IMR-90 (cell line): ENCODE results near the gene STX5. TPM values are rescaled to one million over a fixed set of nuclear protein-coding genes. Genes with fewer than 3 reads are reported as not detected.

Experiments used
- ATAC-seq: fragments of 200-7000 bp; cut with Tn5 transposase; 2 replicates; pipeline ENCODE4 v1.9.1; 2020; ENCODE audit warnings: low read depth, mild to moderate bottlenecking, moderate library complexity
- BruUV-seq: library from RNA; stranded (reverse); fragments of 400-500 nt; replicated peaks from 2 replicates; lab custom pipeline; 2021; lab: Mats Ljungman, UMichigan
- CTCF ChIA-PET: fragments of 300-600 bp; formaldehyde crosslinking; extraction: SDS; loops from one replicate; lab custom pipeline; 2021; ENCODE audit warnings: antibody characterized with exemption; lab: Yijun Ruan, JAX
- POLR2A ChIA-PET: fragments of 300-600 bp; sonication (Branson Sonifier 250); formaldehyde crosslinking; loops from one replicate; lab custom pipeline; 2022; ENCODE audit warnings: antibody characterized with exemption; ENCODE audit not compliant: unreplicated experiment; lab: Charles Lee
- DNase-seq: peaks from one replicate; pipeline ENCODE4 v3.0.0; 2013
- H2AFZ ChIP-seq: replicated peaks from 2 replicates; pipeline ENCODE3; 2013; ENCODE audit warnings: low read length, mild to moderate bottlenecking; ENCODE audit not compliant: poor library complexity
- H2AK5ac ChIP-seq: 2 replicates; pipeline ENCODE4 v1.6.1; 2013; ENCODE audit warnings: low read depth, low read length, inconsistent platforms
- H2AK9ac ChIP-seq: replicated peaks from 2 replicates; pipeline ENCODE3; 2013; ENCODE audit warnings: mild to moderate bottlenecking, low read depth, low read length, moderate library complexity; ENCODE audit not compliant: poor library complexity
- H2BK120ac ChIP-seq: 2 replicates; pipeline ENCODE4 v1.6.1; 2013; ENCODE audit warnings: low read depth, low read length, inconsistent platforms
- H2BK15ac ChIP-seq: 3 replicates; pipeline ENCODE4 v1.6.1; 2013; ENCODE audit warnings: low read depth, low read length, inconsistent platforms
- H2BK20ac ChIP-seq: 2 replicates; pipeline ENCODE4 v1.6.1; 2013; ENCODE audit warnings: low read depth, mild to moderate bottlenecking, inconsistent platforms, low read length, moderate library complexity
- H2BK5ac ChIP-seq: 2 replicates; pipeline ENCODE4 v1.6.1; 2013; ENCODE audit warnings: mild to moderate bottlenecking, low read depth, low read length, inconsistent platforms; ENCODE audit not compliant: poor library complexity, severe bottlenecking
- H3K14ac ChIP-seq: replicated peaks from 2 replicates; pipeline ENCODE4 v1.6.1; 2013; ENCODE audit warnings: low read depth, low read length, inconsistent platforms
- H3K18ac ChIP-seq: 2 replicates; pipeline ENCODE4 v1.6.1; 2013; ENCODE audit warnings: low read depth, low read length, control low read depth
- H3K23ac ChIP-seq: 2 replicates; pipeline ENCODE4 v1.6.1; 2013; ENCODE audit warnings: low read depth, low read length, inconsistent platforms
- H3K27ac ChIP-seq: 2 replicates; pipeline ENCODE4 v1.5.1; 2013; ENCODE audit warnings: mild to moderate bottlenecking, control low read depth, low read length; ENCODE audit not compliant: insufficient read depth
- H3K27me3 ChIP-seq: 2 replicates; pipeline ENCODE4 v1.6.1; 2013; ENCODE audit warnings: low read length; ENCODE audit not compliant: control insufficient read depth, insufficient read depth
- H3K36me3 ChIP-seq: 2 replicates; pipeline ENCODE4 v1.6.1; 2013; ENCODE audit warnings: low read length, mixed read lengths; ENCODE audit not compliant: control insufficient read depth, insufficient read depth
- H3K4ac ChIP-seq: 2 replicates; pipeline ENCODE4 v1.6.1; 2013; ENCODE audit warnings: low read depth, low read length, inconsistent platforms
- H3K4me1 ChIP-seq: 2 replicates; pipeline ENCODE4 v1.6.1; 2013; ENCODE audit warnings: low read length, mixed read lengths; ENCODE audit not compliant: control insufficient read depth, insufficient read depth
- H3K4me2 ChIP-seq: 2 replicates; pipeline ENCODE4 v1.6.1; 2013; ENCODE audit warnings: low read depth, mild to moderate bottlenecking, control low read depth, low read length, moderate library complexity
- H3K4me3 ChIP-seq: 2 replicates; pipeline ENCODE4 v1.5.1; 2013; ENCODE audit warnings: low read depth, mild to moderate bottlenecking, control low read depth, low read length, moderate library complexity; ENCODE audit not compliant: insufficient read depth
- H3K56ac ChIP-seq: 2 replicates; pipeline ENCODE4 v1.6.1; 2013; ENCODE audit warnings: low read length, inconsistent platforms; ENCODE audit not compliant: insufficient read depth; ENCODE audit errors: extremely low read depth
- H3K79me1 ChIP-seq, 2 experiments: 2 replicates each; pipeline ENCODE4 v1.6.1; 2013; ENCODE audit warnings: low read length in 2 of 2, inconsistent platforms in 1 of 2, low read depth in 1 of 2
- H3K9ac ChIP-seq: 2 replicates; pipeline ENCODE4 v1.6.1; 2013; ENCODE audit warnings: low read depth, low read length, control low read depth
- H3K9me1 ChIP-seq: 2 replicates; pipeline ENCODE4 v1.6.1; 2013; ENCODE audit warnings: low read length, inconsistent platforms; ENCODE audit not compliant: insufficient read depth
- H3K9me3 ChIP-seq: 2 replicates; pipeline ENCODE4 v1.6.1; 2013; ENCODE audit warnings: low read length; ENCODE audit not compliant: control insufficient read depth, insufficient read depth
- H4K20me1 ChIP-seq: 2 replicates; pipeline ENCODE4 v1.6.1; 2013; ENCODE audit warnings: low read length, inconsistent platforms; ENCODE audit not compliant: insufficient read depth
- H4K5ac ChIP-seq: 2 replicates; pipeline ENCODE4 v1.6.1; 2013; ENCODE audit warnings: mild to moderate bottlenecking, low read depth, low read length, control low read depth
- H4K8ac ChIP-seq, 2 experiments: 2 replicates each; pipeline ENCODE4 v1.6.1; 2013; ENCODE audit warnings: low read depth in 2 of 2, low read length in 2 of 2, control low read depth in 1 of 2, inconsistent platforms in 1 of 2
- H4K91ac ChIP-seq: 2 replicates; pipeline ENCODE4 v1.6.1; 2013; ENCODE audit warnings: low read depth, low read length, inconsistent platforms; ENCODE audit not compliant: insufficient read depth
- BHLHE40 ChIP-seq: fragments of 150-350 bp; IDR thresholded peaks from 2 replicates; pipeline ENCODE4 v1.6.1; 2016; ENCODE audit warnings: mild to moderate bottlenecking, low read depth, low read length
- CEBPB ChIP-seq: IDR thresholded peaks from 2 replicates; pipeline ENCODE4 v1.6.1; 2012; ENCODE audit warnings: low read depth, low read length, improper control_type of control experiment
- CHD1 ChIP-seq: IDR thresholded peaks from 2 replicates; pipeline ENCODE4 v1.6.1; 2012; ENCODE audit warnings: low read depth, low read length, improper control_type of control experiment
- MAZ ChIP-seq: IDR thresholded peaks from 2 replicates; pipeline ENCODE4 v1.6.1; 2012; ENCODE audit warnings: low read depth, mild to moderate bottlenecking, low read length, improper control_type of control experiment, moderate library complexity, borderline replicate concordance
- MXI1 ChIP-seq: IDR thresholded peaks from 2 replicates; pipeline ENCODE4 v1.6.1; 2012; ENCODE audit warnings: low read depth, mild to moderate bottlenecking, low read length, moderate library complexity, borderline replicate concordance
- NFE2L2 ChIP-seq: fragments of 150-350 bp; IDR thresholded peaks from 2 replicates; pipeline ENCODE4 v1.6.1; 2016; ENCODE audit warnings: low read depth, mild to moderate bottlenecking, low read length
- RAD21 ChIP-seq: IDR thresholded peaks from 2 replicates; pipeline ENCODE4 v1.6.1; 2012; ENCODE audit warnings: low read length, improper control_type of control experiment
- RCOR1 ChIP-seq: IDR thresholded peaks from 2 replicates; pipeline ENCODE4 v1.6.1; 2012; ENCODE audit warnings: mild to moderate bottlenecking, low read length, improper control_type of control experiment; ENCODE audit not compliant: insufficient replicate concordance
- SMC3 ChIP-seq: fragments of 150-350 bp; IDR thresholded peaks from 2 replicates; pipeline ENCODE4 v1.6.1; 2016; ENCODE audit warnings: low read depth, mild to moderate bottlenecking, antibody characterized with exemption, low read length, moderate library complexity
- USF2 ChIP-seq: fragments of 150-350 bp; IDR thresholded peaks from 2 replicates; pipeline ENCODE4 v1.6.1; 2017; ENCODE audit warnings: mild to moderate bottlenecking, antibody characterized with exemption, low read length, low read depth
- WGBS, 2 experiments: methylation state at CpG; one replicate each; pipeline versions ENCODE4 v1.1.5 to v1.1.7; 2013; ENCODE audit warnings: missing lambda C conversion rate in 2 of 2; ENCODE audit not compliant: insufficient read length in 1 of 2; ENCODE audit errors: extremely low coverage in 2 of 2; 5-methylcytosine and 5-hydroxymethylcytosine counted together
- dilution Hi-C: fragments of 300-500 bp; cut with HindIII; formaldehyde crosslinking; loops from one replicate; pipeline ENCODE4 v1.14.3; 2018; ENCODE audit warnings: low sequenced_read_pairs; ENCODE audit not compliant: unreplicated experiment
- in situ Hi-C: fragments of 300-500 bp; cut with MboI; formaldehyde crosslinking; loops from 3 replicates; pipeline ENCODE4 v1.14.3; 2019; ENCODE audit warnings: low sequenced_read_pairs, inconsistent platforms, mixed read lengths
- intact Hi-C: fragments of 100-400 bp; cut with micrococcal nuclease; formaldehyde crosslinking; loops from 2 replicates; pipeline ENCODE4 v1.10.0; 2022
- polyA plus RNA-seq, 3 experiments: library from polyadenylated mRNA; depleted of rRNA; stranded (reverse); fragments of >200 nt; gene quantifications; 2 replicates each; pipeline ENCODE4 v1.2.3, GENCODE V29; 2012; ENCODE audit warnings: low replicate concordance in 1 of 3
- total RNA-seq: library from RNA; depleted of rRNA; stranded (reverse); fragments of >200 nt; gene quantifications from 2 replicates; pipeline ENCODE4 v1.2.3, GENCODE V29; 2012
- TF ChIP-seq, protein P1 (sequence below): conservative IDR thresholded peaks from 2 replicates; pipeline ENCODE4 v1.5.1; 2012; ENCODE audit warnings: mild to moderate bottlenecking, low read depth, low read length, improper control_type of control experiment

The STX5 gene
- total and polyA plus RNA-seq, 2 of the 4 experiments (the other 2 are of a cell fraction): 43.1 to 49.5 TPM

GRCh38 chr11:62847767-62848314 lies 16.0 kb upstream of the STX5 start:
- H3K56ac ChIP-seq: no peak overlapping the region
- DNase-seq (no peak), ATAC-seq (no peak)
- CTCF ChIA-PET: no interaction called here
- no peak overlapping the region for H3K14ac ChIP-seq
- TF ChIP-seq MAZ (no peak), CHD1 (no peak), USF2 (no peak), NFE2L2 (no peak), RAD21 (no peak), BHLHE40 (no peak), CEBPB (no peak), RCOR1 (no peak), MXI1 (no peak), SMC3 (no peak)
- TF ChIP-seq, protein P1, sequence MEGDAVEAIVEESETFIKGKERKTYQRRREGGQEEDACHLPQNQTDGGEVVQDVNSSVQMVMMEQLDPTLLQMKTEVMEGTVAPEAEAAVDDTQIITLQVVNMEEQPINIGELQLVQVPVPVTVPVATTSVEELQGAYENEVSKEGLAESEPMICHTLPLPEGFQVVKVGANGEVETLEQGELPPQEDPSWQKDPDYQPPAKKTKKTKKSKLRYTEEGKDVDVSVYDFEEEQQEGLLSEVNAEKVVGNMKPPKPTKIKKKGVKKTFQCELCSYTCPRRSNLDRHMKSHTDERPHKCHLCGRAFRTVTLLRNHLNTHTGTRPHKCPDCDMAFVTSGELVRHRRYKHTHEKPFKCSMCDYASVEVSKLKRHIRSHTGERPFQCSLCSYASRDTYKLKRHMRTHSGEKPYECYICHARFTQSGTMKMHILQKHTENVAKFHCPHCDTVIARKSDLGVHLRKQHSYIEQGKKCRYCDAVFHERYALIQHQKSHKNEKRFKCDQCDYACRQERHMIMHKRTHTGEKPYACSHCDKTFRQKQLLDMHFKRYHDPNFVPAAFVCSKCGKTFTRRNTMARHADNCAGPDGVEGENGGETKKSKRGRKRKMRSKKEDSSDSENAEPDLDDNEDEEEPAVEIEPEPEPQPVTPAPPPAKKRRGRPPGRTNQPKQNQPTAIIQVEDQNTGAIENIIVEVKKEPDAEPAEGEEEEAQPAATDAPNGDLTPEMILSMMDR: no peak
- H4K8ac ChIP-seq: no peak overlapping the region
- POLR2A ChIA-PET: no interaction called here
- no peak overlapping the region for H2BK120ac ChIP-seq
- no peak overlapping the region for H3K9ac ChIP-seq
- no CpG with 5 or more reads among the region's 1 CpG for WGBS, 2 experiments
- no peak overlapping the region for H3K4me2 ChIP-seq
- no peak overlapping the region for H3K4ac ChIP-seq
- no peak overlapping the region for H3K23ac ChIP-seq
- in situ Hi-C loops: no loop called here
- H2AFZ ChIP-seq: no peak overlapping the region
- H2BK5ac ChIP-seq: no peak overlapping the region
- no peak overlapping the region for H2BK15ac ChIP-seq
- dilution Hi-C loops: no loop called here
- H3K27ac ChIP-seq: no peak overlapping the region
- H4K91ac ChIP-seq: no peak overlapping the region
- no peaks in the 10 kb centered on the region for H3K9me3 ChIP-seq
- no peak overlapping the region for H2AK5ac ChIP-seq
- no peak overlapping the region for H3K18ac ChIP-seq
- no peaks in the 10 kb centered on the region for H3K27me3 ChIP-seq
- H4K5ac ChIP-seq: no peak overlapping the region
- no peak overlapping the region for H3K4me3 ChIP-seq
- H2AK9ac ChIP-seq: no peak overlapping the region
- H3K79me1 ChIP-seq: peaks cover 2 to 13% of the 10 kb centered on the region in 2 experiments
- intact Hi-C loops: no loop called here
- peaks cover 13% of the 10 kb centered on the region for H4K20me1 ChIP-seq
- no TSS peak for BruUV-seq
- no peak overlapping the region for H2BK20ac ChIP-seq
- H3K9me1 ChIP-seq: no peaks in the 10 kb centered on the region
- peaks cover 14% of the 10 kb centered on the region for H3K36me3 ChIP-seq
- no peaks in the 10 kb centered on the region for H3K4me1 ChIP-seq
